Gastroesophageal sphincter (tissue), 4 donors: Measurements from ENCODE around the gene COL25A1. TPM values are rescaled to one million over a fixed set of nuclear protein-coding genes. Genes with fewer than 3 reads are reported as not detected.

Experiments used
- ATAC-seq: fragments of 150-250 bp; one replicate; pipeline ENCODE4 v1.9.1; 2016; ENCODE audit warnings: mild to moderate bottlenecking, moderate library complexity
- H3K27ac ChIP-seq, 4 donors: fragments of 200-600 bp; sonication (generic) in 3 of 4; 1 replicate in 3 of 4; 2 replicates in 1 of 4; pipeline ENCODE4 v1.5.1; 2016 to 2019
- H3K27me3 ChIP-seq: fragments of 200-600 bp; sonication (generic); one replicate; pipeline ENCODE4 v1.5.1; 2019
- H3K36me3 ChIP-seq, 2 donors: fragments of 200-600 bp; sonication (generic); one replicate each; pipeline ENCODE4 v1.5.1; 2019; ENCODE audit warnings: control low read depth in 1 of 2
- H3K4me1 ChIP-seq, 3 donors: fragments of 200-600 bp; sonication (generic); 1 replicate in 2 of 3; 2 replicates in 1 of 3; pipeline ENCODE4 v1.5.1; 2016 to 2019; ENCODE audit warnings: control low read depth in 2 of 3
- H3K4me3 ChIP-seq, 2 donors: fragments of 200-600 bp; sonication (generic); one replicate each; pipeline ENCODE4 v1.5.1; 2019; ENCODE audit warnings: mild to moderate bottlenecking in 1 of 2, moderate library complexity in 1 of 2
- H3K9me3 ChIP-seq, 3 donors: fragments of 200-600 bp; sonication (generic); one replicate each; pipeline ENCODE4 v1.5.1; 2017 to 2019; ENCODE audit warnings: control low read depth in 2 of 3
- EP300 ChIP-seq: sonication (generic); formaldehyde crosslinking; IDR thresholded peaks from one replicate; pipeline ENCODE4 v1.6.1; 2017; ENCODE audit warnings: antibody characterized with exemption, mild to moderate bottlenecking
- POLR2A ChIP-seq, 2 donors: fragments of 450-650 bp; IDR thresholded peaks; one replicate each; pipeline ENCODE4 v1.6.1; 2017; ENCODE audit warnings: antibody characterized with exemption in 2 of 2, mild to moderate bottlenecking in 2 of 2, moderate library complexity in 1 of 2
- POLR2AphosphoS5 ChIP-seq: sonication (generic); formaldehyde crosslinking; IDR thresholded peaks from one replicate; pipeline ENCODE4 v1.6.1; 2017; ENCODE audit warnings: antibody characterized with exemption
- WGBS, 2 donors: methylation state at CpG; one replicate each; pipeline ENCODE4 v1.1.5; 2018; ENCODE audit warnings: low coverage in 1 of 2; 5-methylcytosine and 5-hydroxymethylcytosine counted together
- total RNA-seq, 4 donors: library from RNA; depleted of rRNA; stranded (reverse); fragments of >200 nt; gene quantifications; one replicate each; pipeline ENCODE4 v1.1.0, GENCODE V29; 2016
- TF ChIP-seq, protein P1 (sequence below), 4 experiments: fragments of 200-600 bp in 2 of 4; fragments of 450-650 bp in 2 of 4; sonication (generic) in 1 of 4; IDR thresholded peaks; one replicate each; pipeline ENCODE4 v1.5.1; 2017 to 2019; ENCODE audit warnings: antibody characterized with exemption in 4 of 4, mild to moderate bottlenecking in 2 of 4, moderate library complexity in 2 of 4

Gene COL25A1
- total RNA-seq, 4 donors from 2014 or later: 0.40 to 1.8 (median 1.0) TPM

- TF ChIP-seq EP300 (no peak), POLR2A (IDR thresholded peaks at IDR 0.05) (no peak), POLR2AphosphoS5 (no peak)
- TF ChIP-seq, protein P1, sequence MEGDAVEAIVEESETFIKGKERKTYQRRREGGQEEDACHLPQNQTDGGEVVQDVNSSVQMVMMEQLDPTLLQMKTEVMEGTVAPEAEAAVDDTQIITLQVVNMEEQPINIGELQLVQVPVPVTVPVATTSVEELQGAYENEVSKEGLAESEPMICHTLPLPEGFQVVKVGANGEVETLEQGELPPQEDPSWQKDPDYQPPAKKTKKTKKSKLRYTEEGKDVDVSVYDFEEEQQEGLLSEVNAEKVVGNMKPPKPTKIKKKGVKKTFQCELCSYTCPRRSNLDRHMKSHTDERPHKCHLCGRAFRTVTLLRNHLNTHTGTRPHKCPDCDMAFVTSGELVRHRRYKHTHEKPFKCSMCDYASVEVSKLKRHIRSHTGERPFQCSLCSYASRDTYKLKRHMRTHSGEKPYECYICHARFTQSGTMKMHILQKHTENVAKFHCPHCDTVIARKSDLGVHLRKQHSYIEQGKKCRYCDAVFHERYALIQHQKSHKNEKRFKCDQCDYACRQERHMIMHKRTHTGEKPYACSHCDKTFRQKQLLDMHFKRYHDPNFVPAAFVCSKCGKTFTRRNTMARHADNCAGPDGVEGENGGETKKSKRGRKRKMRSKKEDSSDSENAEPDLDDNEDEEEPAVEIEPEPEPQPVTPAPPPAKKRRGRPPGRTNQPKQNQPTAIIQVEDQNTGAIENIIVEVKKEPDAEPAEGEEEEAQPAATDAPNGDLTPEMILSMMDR (IDR thresholded peaks at IDR 0.05): no peak
- ATAC-seq: no peak
- Histone ChIP-seq H3K4me3 (no peak overlapping the region), H3K36me3 (no peaks in the 10 kb centered on the region), H3K4me1 (no peaks in the 10 kb centered on the region), H3K9me3 (no peaks in the 10 kb centered on the region), H3K27me3 (no peaks in the 10 kb centered on the region), H3K27ac (no peak overlapping the region)
- 81 to 100% methylated on average over 1 of the region's 1 CpG for WGBS, 2 donors
These were observed 208.4 kb downstream of the COL25A1 start for GRCh38 chr4:109094056-109094455.

GRCh38 chr4:109091727-109092409 lies 210.6 kb downstream of the COL25A1 start:
- no peaks in the 10 kb centered on the region for H3K36me3 ChIP-seq
- H3K4me3 ChIP-seq: no peak overlapping the region
- WGBS, 2 donors: 31 to 59% methylated on average over 6 to 9 of the region's 9 CpGs
- no peaks in the 10 kb centered on the region for H3K9me3 ChIP-seq
- TF ChIP-seq EP300: no peak
- no peak overlapping the region for H3K27ac ChIP-seq
- no peaks in the 10 kb centered on the region for H3K4me1 ChIP-seq
- no peaks in the 10 kb centered on the region for H3K27me3 ChIP-seq
- no peak for ATAC-seq

- H3K9me3 ChIP-seq: no peaks in the 10 kb centered on the region
- H3K4me3 ChIP-seq: no peak overlapping the region
- no peak for ATAC-seq
- H3K36me3 ChIP-seq: no peaks in the 10 kb centered on the region
- whole genome bisulfite sequencing, 2 donors: 79 to 92% methylated on average over 2 to 3 of the region's 3 CpGs
- peaks cover 0 to 2% (median 0%) of the 10 kb centered on the region in 3 donors for H3K4me1 ChIP-seq
- H3K27me3 ChIP-seq: no peaks in the 10 kb centered on the region
- no peak overlapping the region for H3K27ac ChIP-seq
- TF ChIP-seq EP300: no peak
- TF ChIP-seq POLR2A (IDR thresholded peaks at IDR 0.05): no peak
- TF ChIP-seq, protein P1 (IDR thresholded peaks at IDR 0.05): no peak
- TF ChIP-seq POLR2AphosphoS5: no peak
These were observed 218.5 kb downstream of the COL25A1 start for GRCh38 chr4:109083911-109084310.

- H3K27me3 ChIP-seq: no peaks in the 10 kb centered on the region
- H3K36me3 ChIP-seq: no peaks in the 10 kb centered on the region
- peaks cover 0 to 10% (median 0%) of the 10 kb centered on the region in 3 donors for H3K4me1 ChIP-seq
- no peak overlapping the region for H3K27ac ChIP-seq
- no peaks in the 10 kb centered on the region for H3K9me3 ChIP-seq
- WGBS, 2 donors: 45 to 73% methylated on average over 3 to 4 of the region's 4 CpGs
- ATAC-seq: no peak
- no peak overlapping the region for H3K4me3 ChIP-seq
- TF ChIP-seq, protein P1 (IDR thresholded peaks at IDR 0.05): no peak
- TF ChIP-seq EP300: no peak
- TF ChIP-seq POLR2A (IDR thresholded peaks at IDR 0.05): no peak
- TF ChIP-seq POLR2AphosphoS5: no peak
These were observed 222.7 kb downstream of the COL25A1 start for GRCh38 chr4:109079731-109080130.

- Histone ChIP-seq H3K9me3 (no peaks in the 10 kb centered on the region), H3K4me3 (no peak overlapping the region), H3K4me1 (peaks cover 0 to 10% (median 0%) of the 10 kb centered on the region in 3 donors), H3K27ac (no peak overlapping the region), H3K36me3 (no peaks in the 10 kb centered on the region), H3K27me3 (no peaks in the 10 kb centered on the region)
- TF ChIP-seq EP300 (no peak), POLR2AphosphoS5 (no peak), POLR2A (IDR thresholded peaks at IDR 0.05) (no peak)
- TF ChIP-seq, protein P1 (IDR thresholded peaks at IDR 0.05): no peak
- ATAC-seq: no peak
- WGBS, 2 donors: 46 to 54% methylated on average over 2 of the region's 2 CpGs
These were observed 223.3 kb downstream of the COL25A1 start for GRCh38 chr4:109079201-109079600.
